Stimulated activated CD4-positive, alpha-beta T cell treated with anti-CD3 and anti-CD28 coated beads, Interleukin-2, amount 100 ng/mL, for 48 hours (primary cell): ENCODE data around the gene LRRC3B.

Experiments used
- DNase-seq, 2 donors: peaks; one replicate each; pipeline ENCODE4 v3.0.0-alpha.2; 2020

Gene LRRC3B

GRCh38 chr3:26713091-26713490 is 90.5 kb downstream of the LRRC3B start:
- DNase-seq, result no peak

GRCh38 chr3:26714485-26714884 is 91.9 kb downstream of the LRRC3B start:
- DNase-seq, result no peak

GRCh38 chr3:26715431-26715830 is 92.9 kb downstream of the LRRC3B start:
- no peak for DNase-seq

- no peak for DNase-seq
These were observed 95.7 kb downstream of the LRRC3B start for GRCh38 chr3:26718315-26718714.

- DNase-seq, result no peak
These were observed 96.6 kb downstream of the LRRC3B start for GRCh38 chr3:26719134-26719533.

- no peak for DNase-seq
These were observed 98.5 kb downstream of the LRRC3B start for GRCh38 chr3:26721047-26721446.

GRCh38 chr3:26731843-26732242 is 109.3 kb downstream of the LRRC3B start:
- DNase-seq, result no peak

- DNase-seq, result no peak
These were observed 127.7 kb downstream of the LRRC3B start for GRCh38 chr3:26750263-26750662.

GRCh38 chr3:26752466-26752865 is 129.9 kb downstream of the LRRC3B start:
- no peak for DNase-seq

- no peak for DNase-seq
These were observed 130.5 kb downstream of the LRRC3B start for GRCh38 chr3:26753095-26753494.

GRCh38 chr3:26757978-26758377 is 135.4 kb downstream of the LRRC3B start:
- DNase-seq, result no peak
